ACHN (cell line): ENCODE measurements around the gene ATOX1.
"Not testable (repeated sequence)": the region's sequence is repeated elsewhere in the genome, so short reads cannot be mapped to it uniquely, and the experiment has no call there.

Experiments
- DNase-seq: peaks from one replicate; pipeline ENCODE4 v3.0.0-alpha.2; 2015
- in situ Hi-C: cut with HindIII; loops from 2 replicates; pipeline ENCODE4 v1.10.0; 2017; ENCODE audit warnings: low sequenced_read_pairs, low pct_ligation_motif_present, low pct_unique_long_range_greater_than_20kb

ATOX1 gene

GRCh38 chr5:151758430-151759241, at the start of gene ATOX1:
ATOX1 (minus strand) TSS chr5:151758631; CDS start chr5:151758551, 80 bp downstream.
- peak; percentile 87 for DNase-seq

GRCh38 chr5:151805414-151806223, 47.2 kb upstream of the ATOX1 start:
- in situ Hi-C loops = loop anchor here (25.0 kb wide), 1 partner anchor 332 kb away; no protein-coding TSS in a partner anchor
- no peak for DNase-seq

More at GRCh38 chr5:151758430-151759241, at the start of gene ATOX1:
- in situ Hi-C loops = no loop called here

GRCh38 chr5:151800532-151800931, 42.1 kb upstream of the ATOX1 start:
- in situ Hi-C loops = loop anchor here (25.0 kb wide), 1 partner anchor 337 kb away; no protein-coding TSS in a partner anchor
- no peak for DNase-seq

GRCh38 chr5:151799407-151799806, 41.0 kb upstream of the ATOX1 start:
- in situ Hi-C loops = no loop called here
- no peak for DNase-seq

- in situ Hi-C loops = no loop called here
- DNase-seq = no peak
Measured at GRCh38 chr5:151798674-151799073, 40.2 kb upstream of the ATOX1 start.

GRCh38 chr5:151795426-151795825, 37.0 kb upstream of the ATOX1 start:
- DNase-seq = no peak
- in situ Hi-C loops = no loop called here

GRCh38 chr5:151793358-151793757, 34.9 kb upstream of the ATOX1 start:
- no peak for DNase-seq
- in situ Hi-C loops = no loop called here

- no peak for DNase-seq
- in situ Hi-C loops = no loop called here
Measured at GRCh38 chr5:151787817-151788216, 29.4 kb upstream of the ATOX1 start.

GRCh38 chr5:151786468-151786867, 28.0 kb upstream of the ATOX1 start:
- in situ Hi-C loops = no loop called here
- no peak for DNase-seq

- DNase-seq = no peak
- in situ Hi-C loops = no loop called here
Measured at GRCh38 chr5:151784141-151784540, 25.7 kb upstream of the ATOX1 start.

- DNase-seq, in situ Hi-C loops: not testable (repeated sequence)
Measured at GRCh38 chr5:151783664-151784063, 25.2 kb upstream of the ATOX1 start.

GRCh38 chr5:151781201-151781600, 22.8 kb upstream of the ATOX1 start:
- DNase-seq = no peak
- in situ Hi-C loops = no loop called here

- in situ Hi-C loops = no loop called here
- DNase-seq = no peak
Measured at GRCh38 chr5:151780348-151780747, 21.9 kb upstream of the ATOX1 start.

- in situ Hi-C loops = no loop called here
- no peak for DNase-seq
Measured at GRCh38 chr5:151779531-151780125, 21.2 kb upstream of the ATOX1 start.

GRCh38 chr5:151775025-151775606, 16.7 kb upstream of the ATOX1 start:
- no peak for DNase-seq
- in situ Hi-C loops = no loop called here

- no peak for DNase-seq
- in situ Hi-C loops = no loop called here
Measured at GRCh38 chr5:151773951-151774350, 15.5 kb upstream of the ATOX1 start.

GRCh38 chr5:151772846-151773561, 14.6 kb upstream of the ATOX1 start:
- DNase-seq = peak; percentile 22

More at GRCh38 chr5:151772846-151773561, 14.6 kb upstream of the ATOX1 start:
- in situ Hi-C loops = no loop called here
